Thoracic aorta (tissue), 2 donors: ENCODE data around the gene NCBP2. TPM values are rescaled to one million over a fixed set of nuclear protein-coding genes. Genes with fewer than 3 reads are reported as not detected.

Experiments
- ATAC-seq: fragments of 150-250 bp; one replicate; pipeline ENCODE4 v1.8.0; 2017; ENCODE audit warnings: low read depth; ENCODE audit not compliant: insufficient number of reproducible peaks, low FRiP score
- DNase-seq: peaks from one replicate; pipeline ENCODE4 v3.0.0-alpha.2; 2020; ENCODE audit warnings: low spot score
- H3K27ac ChIP-seq, 2 donors: fragments of 200-600 bp; sonication (generic); 1 replicate in 1 of 2; 2 replicates in 1 of 2; pipeline ENCODE4 v1.5.1; 2016; ENCODE audit warnings: mild to moderate bottlenecking in 2 of 2, moderate library complexity in 2 of 2
- H3K27me3 ChIP-seq: fragments of 200-600 bp; sonication (generic); replicated peaks from 2 replicates; pipeline ENCODE4 v1.6.0; 2016; ENCODE audit warnings: mild to moderate bottlenecking; ENCODE audit not compliant: insufficient read depth
- H3K36me3 ChIP-seq: fragments of 200-600 bp; sonication (generic); one replicate; pipeline ENCODE4 v1.5.1; 2016
- H3K4me1 ChIP-seq, 2 donors: fragments of 200-600 bp; sonication (generic); 1 replicate in 1 of 2; 2 replicates in 1 of 2; pipeline versions ENCODE4 v1.5.1 to v1.6.0; 2016; ENCODE audit warnings: low read depth in 2 of 2, mild to moderate bottlenecking in 1 of 2; ENCODE audit not compliant: control insufficient read depth in 1 of 2
- H3K4me3 ChIP-seq: fragments of 200-600 bp; sonication (generic); 2 replicates; pipeline ENCODE4 v1.5.1; 2016; ENCODE audit warnings: mild to moderate bottlenecking
- H3K9me3 ChIP-seq: fragments of 200-600 bp; sonication (generic); 2 replicates; pipeline ENCODE4 v1.5.1; 2016
- CTCF ChIP-seq: fragments of 200-600 bp; sonication (generic); IDR thresholded peaks from one replicate; pipeline ENCODE4 v1.5.1; 2019; ENCODE audit warnings: antibody characterized with exemption
- total RNA-seq, 2 donors: library from RNA; depleted of rRNA; stranded (reverse); fragments of >200 nt; gene quantifications; one replicate each; pipeline versions ENCODE4 v1.1.0 to v1.2.3, GENCODE V29; 2016

NCBP2 gene
- total RNA-seq, 2 donors from 2014 or later = 26.5 to 44.1 TPM

GRCh38 chr3:196915375-196915774 is 27.0 kb downstream of the NCBP2 start:
- DNase-seq = no peak
- Histone ChIP-seq H3K27me3 (no peaks in the 10 kb centered on the region), H3K27ac (no peak overlapping the region), H3K4me1 (no peaks in the 10 kb centered on the region), H3K4me3 (no peak overlapping the region), H3K36me3 (peaks cover 3% of the 10 kb centered on the region), H3K9me3 (no peaks in the 10 kb centered on the region)
- TF ChIP-seq CTCF = no peak
- ATAC-seq = no peak

GRCh38 chr3:196914866-196915265 is 27.5 kb downstream of the NCBP2 start:
- Histone ChIP-seq H3K27ac (no peak overlapping the region), H3K36me3 (peaks cover 3% of the 10 kb centered on the region), H3K27me3 (no peaks in the 10 kb centered on the region), H3K4me3 (no peak overlapping the region), H3K9me3 (no peaks in the 10 kb centered on the region), H3K4me1 (no peaks in the 10 kb centered on the region)
- no peak for ATAC-seq
- TF ChIP-seq CTCF = no peak
- DNase-seq = no peak

GRCh38 chr3:196903740-196904139 is 38.6 kb downstream of the NCBP2 start:
- DNase-seq = no peak
- no peak for TF ChIP-seq CTCF
- Histone ChIP-seq H3K36me3 (peaks cover 30% of the 10 kb centered on the region), H3K4me3 (no peak overlapping the region), H3K9me3 (no peaks in the 10 kb centered on the region), H3K27ac (no peak overlapping the region), H3K27me3 (no peaks in the 10 kb centered on the region), H3K4me1 (no peaks in the 10 kb centered on the region)
- no peak for ATAC-seq

- no peak for TF ChIP-seq CTCF
- no peaks in the 10 kb centered on the region for H3K27me3 ChIP-seq
- DNase-seq (no peak), ATAC-seq (no peak)
- H3K4me1 ChIP-seq = no peaks in the 10 kb centered on the region
- no peak overlapping the region for H3K27ac ChIP-seq
- no peak overlapping the region for H3K4me3 ChIP-seq
- H3K36me3 ChIP-seq = peaks cover 30% of the 10 kb centered on the region
- H3K9me3 ChIP-seq = no peaks in the 10 kb centered on the region
Measured at GRCh38 chr3:196902296-196902695, 40.0 kb downstream of the NCBP2 start.

GRCh38 chr3:196901768-196902167 is 40.6 kb downstream of the NCBP2 start:
- Histone ChIP-seq H3K9me3 (no peaks in the 10 kb centered on the region), H3K4me3 (no peak overlapping the region), H3K27ac (no peak overlapping the region), H3K36me3 (peaks cover 25% of the 10 kb centered on the region), H3K27me3 (no peaks in the 10 kb centered on the region), H3K4me1 (no peaks in the 10 kb centered on the region)
- DNase-seq = no peak
- no peak for TF ChIP-seq CTCF
- ATAC-seq = no peak
